H9 (cell line): ENCODE data around the gene GUCY1A1. TPM values are rescaled to one million over a fixed set of nuclear protein-coding genes. Genes with fewer than 3 reads are reported as not detected.

Experiments used
- DNase-seq: peaks from one replicate; pipeline ENCODE4 v3.0.0-alpha.2; 2017
- H2AFZ ChIP-seq: one replicate; pipeline ENCODE4 v1.6.1; 2013; ENCODE audit warnings: mild to moderate bottlenecking, low read length, control low read depth, moderate library complexity
- H2AK5ac ChIP-seq: 2 replicates; pipeline ENCODE4 v1.6.1; 2013; ENCODE audit warnings: low read length, control low read depth, mixed read lengths; ENCODE audit not compliant: insufficient read length
- H2BK120ac ChIP-seq: one replicate; pipeline ENCODE4 v1.6.1; 2013; ENCODE audit warnings: low read depth, mild to moderate bottlenecking, low read length, control low read depth, inconsistent platforms; ENCODE audit not compliant: poor library complexity, severe bottlenecking
- H2BK12ac ChIP-seq: 2 replicates; pipeline ENCODE4 v1.6.1; 2013; ENCODE audit warnings: low read length, control low read depth, mixed read lengths, low read depth; ENCODE audit not compliant: insufficient read length
- H2BK15ac ChIP-seq: 2 replicates; pipeline ENCODE4 v1.6.1; 2013; ENCODE audit warnings: low read depth, low read length, control low read depth
- H2BK20ac ChIP-seq: one replicate; pipeline ENCODE4 v1.6.1; 2013; ENCODE audit warnings: low read depth, mild to moderate bottlenecking, low read length, control low read depth, inconsistent platforms; ENCODE audit not compliant: poor library complexity, severe bottlenecking
- H2BK5ac ChIP-seq: 2 replicates; pipeline ENCODE4 v1.6.1; 2013; ENCODE audit warnings: low read length, control low read depth, mixed read lengths; ENCODE audit not compliant: insufficient read length
- H3K14ac ChIP-seq: 2 replicates; pipeline ENCODE4 v1.6.1; 2013; ENCODE audit warnings: low read length, control low read depth; ENCODE audit not compliant: insufficient read depth
- H3K18ac ChIP-seq: 2 replicates; pipeline ENCODE4 v1.6.1; 2013; ENCODE audit warnings: low read depth, mild to moderate bottlenecking, mixed read lengths, low read length, control low read depth; ENCODE audit not compliant: insufficient read length
- H3K23ac ChIP-seq: 2 replicates; pipeline ENCODE4 v1.6.1; 2013; ENCODE audit warnings: low read length, control low read depth, mixed read lengths, low read depth; ENCODE audit not compliant: insufficient read length
- H3K23me2 ChIP-seq: 2 replicates; pipeline ENCODE4 v1.6.1; 2013; ENCODE audit warnings: low read depth, mild to moderate bottlenecking, mixed read lengths, low read length, control low read depth; ENCODE audit not compliant: insufficient read length, poor library complexity, severe bottlenecking
- H3K27ac ChIP-seq: 2 replicates; pipeline ENCODE4 v1.5.1; 2013; ENCODE audit warnings: low read length, control low read depth, mixed read lengths, low read depth; ENCODE audit not compliant: insufficient read length
- H3K27me3 ChIP-seq: 2 replicates; pipeline ENCODE4 v1.6.1; 2013; ENCODE audit warnings: low read length, control low read depth, inconsistent platforms; ENCODE audit not compliant: insufficient read depth
- H3K4ac ChIP-seq: 2 replicates; pipeline ENCODE4 v1.6.1; 2013; ENCODE audit warnings: low read depth, mild to moderate bottlenecking, control low read depth, inconsistent platforms, low read length, moderate library complexity
- H3K4me1 ChIP-seq: 2 replicates; pipeline ENCODE4 v1.6.1; 2013; ENCODE audit warnings: low read length, control low read depth, inconsistent platforms; ENCODE audit not compliant: insufficient read depth
- H3K4me2 ChIP-seq: 2 replicates; pipeline ENCODE4 v1.6.1; 2013; ENCODE audit warnings: low read length, control low read depth, mixed read lengths; ENCODE audit not compliant: insufficient read length, insufficient read depth
- H3K56ac ChIP-seq: 2 replicates; pipeline ENCODE4 v1.6.1; 2013; ENCODE audit warnings: low read depth, mild to moderate bottlenecking, mixed read lengths, low read length, control low read depth; ENCODE audit not compliant: insufficient read length
- H3K79me1 ChIP-seq: 2 replicates; pipeline ENCODE4 v1.6.1; 2013; ENCODE audit warnings: low read depth, mild to moderate bottlenecking, moderate library complexity, low read length, control low read depth, inconsistent platforms; ENCODE audit not compliant: insufficient read depth, poor library complexity, severe bottlenecking
- H3K79me2 ChIP-seq: 2 replicates; pipeline ENCODE4 v1.6.1; 2013; ENCODE audit warnings: low read length, control low read depth, inconsistent platforms; ENCODE audit not compliant: insufficient read depth
- H3K9ac ChIP-seq: 2 replicates; pipeline ENCODE4 v1.6.1; 2013; ENCODE audit warnings: low read length, control low read depth, mixed read lengths; ENCODE audit not compliant: insufficient read length; ENCODE audit errors: extremely low read depth
- H3K9me3 ChIP-seq: one replicate; pipeline ENCODE4 v1.6.1; 2013; ENCODE audit warnings: low read depth, low read length, inconsistent platforms; ENCODE audit not compliant: control insufficient read depth
- H3T11ph ChIP-seq: one replicate; pipeline ENCODE4 v1.6.1; 2013; ENCODE audit warnings: mild to moderate bottlenecking, low read length, control low read depth, inconsistent platforms
- H4K20me1 ChIP-seq: one replicate; pipeline ENCODE4 v1.6.1; 2013; ENCODE audit not compliant: control insufficient read depth, insufficient read length, insufficient read depth
- H4K5ac ChIP-seq: 2 replicates; pipeline ENCODE4 v1.6.1; 2013; ENCODE audit warnings: low read depth, mild to moderate bottlenecking, mixed read lengths, low read length, control low read depth; ENCODE audit not compliant: insufficient read length
- H4K8ac ChIP-seq: replicated peaks from 2 replicates; pipeline ENCODE4 v1.6.1; 2013; ENCODE audit warnings: low read length, control low read depth, mixed read lengths, low read depth; ENCODE audit not compliant: insufficient read length
- H4K91ac ChIP-seq: 2 replicates; pipeline ENCODE4 v1.6.1; 2013; ENCODE audit warnings: low read depth, mild to moderate bottlenecking, moderate library complexity, mixed read lengths, low read length, control low read depth; ENCODE audit not compliant: insufficient read length
- H3K27ac Mint-ChIP-seq, 3 experiments: 2 replicates in 2 of 3; 3 replicates in 1 of 3; pipeline ENCODE4 v1.8.0; 2020 to 2021; ENCODE audit warnings: mixed read lengths in 3 of 3, mild to moderate bottlenecking in 1 of 3, moderate library complexity in 1 of 3
- H3K27me3 Mint-ChIP-seq: 2 replicates; pipeline ENCODE4 v1.8.0; 2021; ENCODE audit warnings: low read depth, mild to moderate bottlenecking, moderate library complexity, mixed read lengths
- H3K36me3 Mint-ChIP-seq, 3 experiments: 2 replicates in 2 of 3; 3 replicates in 1 of 3; pipeline ENCODE4 v1.8.0; 2020 to 2021; ENCODE audit warnings: low read depth in 3 of 3, mixed read lengths in 3 of 3; ENCODE audit not compliant: insufficient read depth in 1 of 3
- H3K4me1 Mint-ChIP-seq, 2 experiments: 2 replicates each; pipeline ENCODE4 v1.8.0; 2020; ENCODE audit warnings: mixed read lengths in 2 of 2
- H3K4me3 Mint-ChIP-seq, 2 experiments: 2 replicates in 1 of 2; 3 replicates in 1 of 2; pipeline ENCODE4 v1.8.0; 2020 to 2021; ENCODE audit warnings: mild to moderate bottlenecking in 2 of 2, mixed read lengths in 2 of 2, moderate library complexity in 1 of 2
- H3K9me3 Mint-ChIP-seq, 2 experiments: 2 replicates in 1 of 2; 3 replicates in 1 of 2; pipeline ENCODE4 v1.8.0; 2020; ENCODE audit warnings: mild to moderate bottlenecking in 2 of 2, mixed read lengths in 2 of 2, moderate library complexity in 1 of 2
- WGBS: extraction: QIAGEN DNeasy Blood & Tissue Kit; methylation state at CpG from one replicate; pipeline ENCODE4 v1.1.7; 2013; ENCODE audit warnings: missing lambda C conversion rate, low lambda C conversion rate, mixed read lengths; ENCODE audit not compliant: insufficient read length; ENCODE audit errors: extremely low coverage; 5-methylcytosine and 5-hydroxymethylcytosine counted together
- total RNA-seq: library from RNA; stranded (reverse); gene quantifications from 2 replicates; pipeline ENCODE4 v1.2.1, GENCODE V29; 2021
- TF ChIP-seq, protein P1 (sequence below): fragments of 200-600 bp; sonication (generic); conservative IDR thresholded peaks from 3 replicates; pipeline ENCODE4 v1.8.0; 2021; ENCODE audit warnings: antibody characterized with exemption, mild to moderate bottlenecking

The GUCY1A1 gene
- total RNA-seq, 1 experiment from 2014 or later, result not detected

DNA sequence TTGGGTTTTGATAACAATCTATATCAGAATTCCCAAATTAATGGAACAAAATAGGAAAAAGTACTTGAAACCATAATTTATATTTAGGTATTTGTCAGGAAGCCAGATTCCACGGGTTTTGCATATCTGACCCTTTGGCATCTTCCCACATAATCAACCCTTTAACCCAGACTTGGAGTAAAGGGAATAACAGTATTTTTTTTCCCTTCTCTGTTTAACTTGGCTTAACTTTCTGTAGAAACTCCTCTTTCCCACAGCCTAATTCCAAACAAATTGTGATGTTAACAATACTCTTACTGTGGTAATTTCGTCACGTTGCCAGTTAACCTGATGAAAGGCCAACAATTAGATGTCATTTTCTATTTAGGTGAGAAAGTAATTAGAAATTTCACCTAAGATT, 49.4 kb upstream of the GUCY1A1 start:
- no peak overlapping the region for H3K9ac ChIP-seq
- Mint-ChIP-seq H3K4me3 (no peak overlapping the region), H3K4me1 (no peaks in the 10 kb centered on the region)

More for the DNA sequence above, 49.4 kb upstream of the GUCY1A1 start:
- H4K8ac ChIP-seq, result no peak overlapping the region
- no peaks in the 10 kb centered on the region for H4K20me1 ChIP-seq
- no peaks in the 10 kb centered on the region for H3K9me3 Mint-ChIP-seq
- H3K18ac ChIP-seq, result no peak overlapping the region
- no peak overlapping the region for H2BK120ac ChIP-seq
- no peak overlapping the region for H3K14ac ChIP-seq
- no peak overlapping the region for H4K91ac ChIP-seq
- H3K4me1 ChIP-seq, result no peaks in the 10 kb centered on the region
- H3K23ac ChIP-seq, result no peak overlapping the region
- peaks cover 3% of the 10 kb centered on the region; the same call in 1 of the 2 replicates for H3K27me3 Mint-ChIP-seq
- H3K4ac ChIP-seq, result no peak overlapping the region
- H2BK20ac ChIP-seq, result no peak overlapping the region
- no peak overlapping the region for H4K5ac ChIP-seq
- no peak overlapping the region for H2AFZ ChIP-seq
- H3K27me3 ChIP-seq, result no peaks in the 10 kb centered on the region
- H3T11ph ChIP-seq, result no peak overlapping the region
- no peaks in the 10 kb centered on the region for H3K9me3 ChIP-seq
- TF ChIP-seq, protein P1, sequence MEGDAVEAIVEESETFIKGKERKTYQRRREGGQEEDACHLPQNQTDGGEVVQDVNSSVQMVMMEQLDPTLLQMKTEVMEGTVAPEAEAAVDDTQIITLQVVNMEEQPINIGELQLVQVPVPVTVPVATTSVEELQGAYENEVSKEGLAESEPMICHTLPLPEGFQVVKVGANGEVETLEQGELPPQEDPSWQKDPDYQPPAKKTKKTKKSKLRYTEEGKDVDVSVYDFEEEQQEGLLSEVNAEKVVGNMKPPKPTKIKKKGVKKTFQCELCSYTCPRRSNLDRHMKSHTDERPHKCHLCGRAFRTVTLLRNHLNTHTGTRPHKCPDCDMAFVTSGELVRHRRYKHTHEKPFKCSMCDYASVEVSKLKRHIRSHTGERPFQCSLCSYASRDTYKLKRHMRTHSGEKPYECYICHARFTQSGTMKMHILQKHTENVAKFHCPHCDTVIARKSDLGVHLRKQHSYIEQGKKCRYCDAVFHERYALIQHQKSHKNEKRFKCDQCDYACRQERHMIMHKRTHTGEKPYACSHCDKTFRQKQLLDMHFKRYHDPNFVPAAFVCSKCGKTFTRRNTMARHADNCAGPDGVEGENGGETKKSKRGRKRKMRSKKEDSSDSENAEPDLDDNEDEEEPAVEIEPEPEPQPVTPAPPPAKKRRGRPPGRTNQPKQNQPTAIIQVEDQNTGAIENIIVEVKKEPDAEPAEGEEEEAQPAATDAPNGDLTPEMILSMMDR, result no peak
- H2BK15ac ChIP-seq, result no peak overlapping the region
- no peak overlapping the region for H3K56ac ChIP-seq
- no peak overlapping the region for H2AK5ac ChIP-seq
- H3K23me2 ChIP-seq, result no peaks in the 10 kb centered on the region
- H3K79me2 ChIP-seq, result no peaks in the 10 kb centered on the region
- no peak overlapping the region for H3K4me2 ChIP-seq
- no peaks in the 10 kb centered on the region for H3K79me1 ChIP-seq
- H3K36me3 Mint-ChIP-seq, result no peaks in the 10 kb centered on the region
- DNase-seq, result no peak
- H2BK12ac ChIP-seq, result no peak overlapping the region
- no peak overlapping the region for H3K27ac ChIP-seq
- WGBS, result no CpG with 5 or more reads among the region's 3 CpGs
- no peak overlapping the region for H3K27ac Mint-ChIP-seq
- no peak overlapping the region for H2BK5ac ChIP-seq
